ENCODE measurements around the gene HSP90AA1.

GRCh38 chr14:102085948-102086708, 716 bp downstream of the HSP90AA1 start:
- TF ChIP-seq CTCF (IDR thresholded peaks at IDR 0.05) (no peak), POLR2A (IDR thresholded peaks at IDR 0.05) (no peak), POLR2AphosphoS5 (IDR thresholded peaks at IDR 0.05) (peak in 1 of 3 donors; percentile 39)

Data from suprapubic skin (tissue), 4 donors.